SH-SY5Y (cell line): ENCODE measurements around the gene JPT2.

Experiments used
- GATA2 ChIP-seq: IDR thresholded peaks from 2 replicates; pipeline ENCODE4 v1.6.1; 2011; ENCODE audit warnings: mild to moderate bottlenecking, low read depth, low read length
- GATA3 ChIP-seq: IDR thresholded peaks from 2 replicates; pipeline ENCODE4 v1.6.1; 2011; ENCODE audit warnings: low read depth, mild to moderate bottlenecking, low read length, moderate library complexity

GRCh38 chr16:1637526-1637925 is 40.6 kb upstream of the JPT2 start:
- no peak for TF ChIP-seq GATA2
- TF ChIP-seq GATA3, result no peak
